GM21360 (cell line): Measurements from ENCODE around the gene ADAMTS16.

Experiments
- ATAC-seq: cut with Tn5 transposase; IDR thresholded peaks from one replicate; pipeline ENCODE4 v1.9.1; 2021; ENCODE audit warnings: mild to moderate bottlenecking, moderate library complexity; ENCODE audit not compliant: unreplicated experiment

Gene ADAMTS16

GRCh38 chr5:5220901-5221631 lies 80.9 kb downstream of the ADAMTS16 start:
- no peak for ATAC-seq

- ATAC-seq = no peak
Measured at GRCh38 chr5:5221724-5222123, 81.6 kb downstream of the ADAMTS16 start.

DNA sequence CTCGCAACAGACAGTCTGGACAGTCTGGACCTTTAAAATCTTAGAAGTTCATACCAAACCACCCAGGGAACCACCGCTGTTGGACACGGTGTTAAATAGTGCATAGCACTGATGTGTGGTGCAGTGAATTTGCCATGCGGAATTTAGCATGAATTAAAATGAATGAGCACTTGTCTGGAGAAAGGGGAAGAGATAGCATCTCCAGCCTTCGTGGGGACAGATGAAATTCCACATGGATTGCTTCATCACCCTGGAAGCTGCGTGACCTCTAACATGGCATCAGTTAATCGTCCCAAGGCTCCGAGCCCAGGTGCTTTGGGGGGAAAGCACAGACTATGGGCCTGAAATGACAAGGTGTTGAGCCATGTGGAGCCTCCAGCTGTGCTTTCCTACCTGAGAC lies 91.4 kb downstream of the ADAMTS16 start:
- no peak for ATAC-seq

DNA sequence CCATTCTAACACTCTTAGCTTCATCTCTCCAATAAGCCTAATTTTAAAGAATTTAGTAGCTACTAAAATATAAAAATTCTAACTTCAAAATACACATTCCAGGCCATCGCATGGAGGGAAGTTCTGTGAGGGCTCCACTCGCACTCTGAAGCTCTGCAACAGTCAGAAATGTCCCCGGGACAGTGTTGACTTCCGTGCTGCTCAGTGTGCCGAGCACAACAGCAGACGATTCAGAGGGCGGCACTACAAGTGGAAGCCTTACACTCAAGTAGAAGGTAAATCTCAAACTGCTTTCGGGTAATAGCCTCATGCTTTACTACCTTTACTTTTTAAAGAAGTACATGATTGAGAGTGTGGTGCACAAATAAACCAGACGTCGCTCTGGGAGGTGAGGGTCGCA lies 94.8 kb downstream of the ADAMTS16 start:
- no peak for ATAC-seq

DNA sequence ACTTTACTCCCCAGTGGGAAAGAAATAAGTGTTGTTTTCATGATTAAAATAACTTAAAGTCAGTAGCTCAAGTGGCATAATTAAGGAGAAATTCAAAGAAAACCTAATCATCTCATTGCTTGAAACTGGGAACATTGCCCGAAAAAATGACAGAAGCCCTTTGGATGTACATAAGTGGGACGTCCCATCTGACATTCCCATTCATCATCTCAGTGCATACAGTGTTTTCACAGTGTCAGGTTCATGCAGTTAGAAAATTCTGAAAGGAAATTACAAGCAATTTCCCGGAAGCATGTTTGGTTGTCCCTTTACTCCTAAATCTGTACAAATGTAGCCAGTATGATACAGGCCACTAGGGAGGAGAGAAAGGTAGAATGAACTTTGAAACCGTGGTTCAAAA lies 95.6 kb downstream of the ADAMTS16 start:
- ATAC-seq = no peak

DNA sequence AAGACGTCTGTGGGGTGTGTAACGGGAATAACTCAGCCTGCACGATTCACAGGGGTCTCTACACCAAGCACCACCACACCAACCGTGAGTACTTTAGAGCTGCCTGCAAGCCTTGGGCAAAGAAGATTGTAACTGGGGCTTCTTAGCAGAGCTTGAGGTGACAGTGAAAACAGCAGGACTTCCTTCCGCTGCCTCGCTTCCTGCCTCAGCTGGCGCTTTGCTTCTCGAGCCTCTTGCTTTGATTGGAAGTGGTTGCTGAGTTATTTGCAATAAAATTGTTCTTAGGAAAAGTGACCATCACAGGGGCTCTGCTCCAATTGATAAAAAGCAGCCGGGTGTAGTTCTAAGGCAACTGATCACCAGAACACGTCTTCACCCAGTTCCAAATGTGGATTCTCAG lies 99.1 kb downstream of the ADAMTS16 start:
- ATAC-seq = no peak

GRCh38 chr5:5240234-5240633 lies 100.1 kb downstream of the ADAMTS16 start:
- no peak for ATAC-seq

DNA sequence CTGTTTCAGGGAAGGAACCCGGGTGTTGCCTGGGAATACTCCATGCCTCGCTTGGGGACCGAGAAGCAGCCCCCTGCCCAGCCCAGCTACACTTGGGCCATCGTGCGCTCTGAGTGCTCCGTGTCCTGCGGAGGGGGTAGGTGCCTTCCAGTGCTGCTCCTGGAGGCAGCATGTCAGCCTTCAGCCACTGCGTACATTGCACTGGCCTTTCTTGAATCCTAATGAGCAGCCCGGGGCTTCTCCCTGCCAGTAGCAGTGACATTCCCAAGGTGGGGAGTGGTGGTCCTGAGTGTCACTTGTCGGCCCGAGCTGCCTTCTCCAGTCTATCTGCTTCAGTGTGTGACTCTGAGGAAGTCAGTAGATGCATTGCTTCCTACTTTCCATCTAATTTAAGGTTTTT lies 101.9 kb downstream of the ADAMTS16 start:
- no peak for ATAC-seq

DNA sequence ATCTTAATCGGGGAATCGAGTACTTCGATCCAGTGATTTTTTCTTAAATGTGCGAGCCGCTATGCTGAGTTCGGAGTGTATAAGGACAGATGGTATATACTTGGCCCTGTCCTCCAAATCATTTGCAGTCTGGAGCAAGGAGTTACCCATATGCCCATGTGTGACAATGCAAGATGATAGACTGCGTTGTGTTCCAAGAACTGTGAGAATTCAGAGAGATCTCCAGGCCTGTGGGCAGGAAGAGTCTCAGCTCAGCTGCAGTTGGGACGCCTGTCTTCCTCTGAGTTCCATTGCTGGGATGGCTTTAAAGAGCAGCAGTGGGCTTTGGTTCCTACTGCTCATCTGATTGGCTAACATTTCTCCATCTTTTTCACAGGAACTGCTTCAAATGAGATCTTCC lies 106.6 kb downstream of the ADAMTS16 start:
- no peak for ATAC-seq

DNA sequence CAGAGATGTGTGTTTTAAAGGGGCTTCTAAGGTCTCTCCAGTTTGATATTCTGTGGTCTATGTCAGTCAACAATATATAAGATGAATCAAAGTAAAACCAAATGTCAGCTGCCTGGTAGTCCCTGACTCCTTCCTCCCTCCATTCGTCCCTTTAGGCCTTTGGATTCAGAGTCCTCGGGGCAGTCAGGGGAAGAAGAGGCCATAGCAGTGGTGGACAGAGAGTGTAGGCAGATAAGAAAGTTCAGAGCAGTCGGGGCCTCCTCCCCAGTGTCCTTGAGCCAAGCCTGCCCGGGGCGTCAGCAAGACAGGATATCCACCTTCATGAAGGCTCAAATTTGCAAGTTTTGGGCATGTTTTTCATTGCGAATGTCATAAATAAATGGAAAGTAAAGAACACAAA lies 110.6 kb downstream of the ADAMTS16 start:
- ATAC-seq = no peak

GRCh38 chr5:5252106-5252505 lies 112.0 kb downstream of the ADAMTS16 start:
- ATAC-seq = no peak

GRCh38 chr5:5257353-5257752 lies 117.2 kb downstream of the ADAMTS16 start:
- ATAC-seq = no peak

GRCh38 chr5:5258564-5258963 lies 118.4 kb downstream of the ADAMTS16 start:
- ATAC-seq = no peak

GRCh38 chr5:5264727-5265126 lies 124.6 kb downstream of the ADAMTS16 start:
- ATAC-seq = no peak

- ATAC-seq = no peak
Measured at GRCh38 chr5:5266297-5266696, 126.2 kb downstream of the ADAMTS16 start.

GRCh38 chr5:5270161-5270560 lies 130.0 kb downstream of the ADAMTS16 start:
- ATAC-seq = no peak

DNA sequence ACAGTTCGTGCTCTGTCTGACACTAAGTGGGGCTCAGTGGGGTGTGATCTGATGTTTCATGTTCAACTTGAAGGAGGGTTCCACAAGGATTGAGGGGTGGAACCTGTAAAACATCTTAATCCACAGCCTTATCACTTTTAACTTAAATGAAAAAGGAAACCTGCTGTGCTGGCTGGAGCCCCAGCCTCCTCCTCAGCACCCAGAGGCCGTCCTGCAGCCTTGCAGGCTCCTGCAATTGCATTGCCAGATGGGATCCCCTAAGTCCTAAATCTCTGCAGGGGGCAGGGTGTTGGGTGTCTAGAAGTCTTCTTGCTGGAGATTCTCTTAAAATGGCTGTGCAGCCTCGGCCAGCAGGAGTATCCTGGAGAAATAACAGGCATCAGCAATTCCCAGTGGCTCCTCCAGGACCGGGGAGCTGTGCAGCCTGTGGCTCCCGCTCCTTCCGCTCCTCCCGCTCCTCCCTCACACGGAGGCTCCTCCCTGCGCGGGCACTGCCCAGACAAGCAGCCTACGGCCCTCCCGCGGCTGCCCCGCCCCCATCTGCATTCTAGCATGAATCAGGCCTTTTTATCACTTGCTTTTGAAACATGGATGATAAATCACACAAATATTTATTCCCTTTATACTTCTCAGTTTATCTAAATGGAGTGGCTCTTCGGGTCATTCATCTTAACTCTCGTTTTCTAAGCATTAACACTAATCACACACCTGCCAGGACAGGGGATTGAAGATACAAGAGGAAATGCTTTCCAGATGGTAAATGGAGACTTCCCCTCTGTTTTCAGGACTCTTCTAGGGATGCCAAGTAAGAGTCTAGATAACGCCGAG lies 131.0 kb downstream of the ADAMTS16 start:
- no peak for ATAC-seq

- ATAC-seq = no peak
Measured at GRCh38 chr5:5271786-5272321, 131.7 kb downstream of the ADAMTS16 start.

GRCh38 chr5:5273398-5273797 lies 133.3 kb downstream of the ADAMTS16 start:
- ATAC-seq = no peak

- ATAC-seq = no peak
Measured at GRCh38 chr5:5273976-5274375, 133.8 kb downstream of the ADAMTS16 start.

DNA sequence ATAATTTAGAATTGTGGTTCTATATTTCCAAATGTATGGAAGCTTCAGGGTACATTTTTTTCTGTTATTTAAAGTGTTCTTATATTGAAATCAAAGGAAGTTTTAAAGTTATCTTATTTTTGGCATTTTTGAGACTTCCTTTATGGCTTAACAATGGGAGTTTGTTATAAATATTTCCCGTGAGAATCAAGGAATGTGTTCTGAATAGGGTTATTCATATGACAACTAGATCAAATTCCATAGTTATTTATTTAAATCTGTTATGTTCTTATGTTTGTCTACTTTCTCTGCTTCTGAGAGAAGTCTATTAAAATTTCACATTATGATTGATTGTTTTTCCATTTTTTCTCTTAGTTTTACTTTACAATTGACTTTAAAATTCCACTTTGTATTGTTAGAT lies 135.1 kb downstream of the ADAMTS16 start:
- ATAC-seq = no peak

DNA sequence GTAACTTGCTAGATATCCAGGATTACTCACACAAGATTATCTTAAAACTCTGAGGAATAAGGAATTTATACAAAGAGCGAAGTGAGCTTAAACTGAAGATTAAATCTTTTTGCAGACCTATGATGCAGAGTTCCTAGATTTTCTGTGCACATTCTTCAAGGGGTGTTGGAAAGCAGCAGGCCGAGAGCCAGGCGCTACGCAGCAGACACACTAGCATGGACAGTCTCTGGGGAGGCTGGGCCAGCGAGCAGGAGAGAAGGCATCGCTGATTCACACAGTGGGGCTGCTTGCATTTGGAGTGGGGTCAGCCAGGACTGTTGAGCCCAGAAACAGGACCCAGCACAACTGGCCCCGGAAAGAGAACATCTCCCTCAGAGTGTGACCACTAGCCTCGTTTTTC lies 136.3 kb downstream of the ADAMTS16 start:
- ATAC-seq = no peak
